ENCODE results near the gene ZNF331. TPM values are rescaled to one million over a fixed set of nuclear protein-coding genes. Genes with fewer than 3 reads are reported as not detected.

ZNF331 gene
- total and polyA plus RNA-seq, 7 donors, result 3.6 to 26.8 (median 16.8) TPM

DNA sequence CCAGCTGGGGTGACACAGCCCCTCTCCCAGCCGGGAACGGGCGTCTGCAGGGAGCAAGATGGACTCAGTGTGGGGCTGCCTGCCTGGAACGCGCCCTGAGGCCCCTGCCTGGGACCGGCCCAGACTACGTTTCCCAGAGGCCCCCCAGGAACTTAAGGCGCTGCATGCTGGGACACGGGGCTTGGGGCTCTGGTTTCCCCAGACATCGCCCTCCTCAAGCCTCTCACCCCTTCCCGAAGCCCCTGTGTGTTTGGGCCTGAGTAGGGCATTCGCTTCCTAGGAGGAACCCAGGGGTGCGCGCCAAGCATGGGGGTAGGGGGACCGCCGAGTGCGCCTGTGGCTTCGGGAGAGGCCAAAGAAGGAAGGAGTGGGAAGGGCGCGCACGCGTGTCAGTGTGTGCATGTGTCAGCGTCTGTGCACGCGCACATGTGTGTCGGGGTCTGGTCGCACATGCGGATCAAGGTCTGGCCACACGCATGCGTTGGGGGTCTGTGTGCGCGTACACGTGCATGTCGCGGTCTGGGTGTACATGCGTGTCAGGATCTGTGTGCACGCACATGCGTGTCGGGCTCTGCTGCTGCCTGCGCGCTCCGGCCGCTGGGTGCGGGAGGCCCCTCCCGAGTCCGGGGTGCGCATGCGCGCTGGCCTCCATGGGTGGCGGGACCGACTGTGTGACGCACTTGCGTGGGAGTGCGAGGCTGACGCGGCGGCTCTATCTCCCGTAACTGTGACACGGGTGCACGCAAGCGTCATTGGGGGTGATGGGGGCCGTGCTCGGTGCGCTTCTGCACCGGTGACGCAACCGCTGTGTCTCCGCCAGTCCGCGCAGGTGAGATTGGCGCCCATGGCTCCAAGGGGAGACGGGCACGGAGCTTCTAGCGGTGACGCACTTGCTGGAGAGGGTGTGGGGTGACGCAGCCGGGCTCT, 16.2 kb downstream of the ZNF331 start:
- Histone ChIP-seq H3K9me3 (no peaks in the 10 kb centered on the region), H3K4me1 (peaks cover 0 to 12% (median 2%) of the 10 kb centered on the region in 4 donors), H3K4me3 (peak overlapping the region; percentile 54 to 67 (median 61)), H3K36me3 (peaks cover 0 to 9% (median 0%) of the 10 kb centered on the region in 4 donors), H3K27ac (peak overlapping the region; percentile 86 to 90 (median 88)), H3K27me3 (no peaks in the 10 kb centered on the region)
- DNase-seq, result peak; percentile 97
- 43 to 58% methylated on average over 77 of the region's 77 CpGs for WGBS, 2 donors
- intact Hi-C loops (cut with DNase I), result no loop called here
- TF ChIP-seq POLR2A (IDR thresholded peaks at IDR 0.05) (peak in 1 of 2 donors; percentile 50), EP300 (IDR thresholded peaks at IDR 0.05) (peak in 3 of 4 donors; percentile 60 to 90 (median 69)), POLR2AphosphoS5 (IDR thresholded peaks at IDR 0.05) (peak; percentile 75 to 89 (median 78)), CTCF (IDR thresholded peaks at IDR 0.05) (no peak)

DNA sequence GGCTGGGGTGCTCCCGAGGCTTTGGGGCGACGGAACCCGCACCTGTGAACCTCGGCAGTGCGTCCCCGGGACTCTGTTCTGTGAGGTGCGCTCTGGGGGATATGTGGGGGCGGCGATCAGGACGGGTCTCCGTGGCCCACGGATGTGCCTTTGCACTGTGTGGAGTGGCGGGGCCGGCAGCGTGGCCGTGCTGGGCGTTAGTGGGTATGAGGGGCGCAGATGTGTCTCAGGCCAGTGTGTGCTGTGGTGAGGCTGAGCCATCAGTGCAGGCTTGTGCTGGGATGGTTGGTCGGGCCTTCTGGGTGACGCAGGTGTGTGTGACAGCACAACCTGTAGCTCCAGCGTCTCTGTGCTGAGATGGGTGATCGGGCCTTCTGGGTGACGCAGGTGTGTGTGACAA, 16.9 kb downstream of the ZNF331 start:
- Histone ChIP-seq H3K36me3 (peaks cover 0 to 16% (median 0%) of the 10 kb centered on the region in 4 donors), H3K9me3 (no peaks in the 10 kb centered on the region), H3K27me3 (no peaks in the 10 kb centered on the region), H3K4me1 (peaks cover 0 to 9% (median 2%) of the 10 kb centered on the region in 4 donors), H3K27ac (peak overlapping the region; percentile 86 to 90 (median 88)), H3K4me3 (peak overlapping the region; percentile 54 to 67 (median 61))
- intact Hi-C loops (cut with DNase I), result no loop called here
- TF ChIP-seq POLR2AphosphoS5 (IDR thresholded peaks at IDR 0.05), result no peak
- no peak for TF ChIP-seq POLR2A (IDR thresholded peaks at IDR 0.05)
- no peak for TF ChIP-seq EP300 (IDR thresholded peaks at IDR 0.05)
- no peak for TF ChIP-seq CTCF (IDR thresholded peaks at IDR 0.05)
- 40 to 52% methylated on average over 24 of the region's 24 CpGs for WGBS, 2 donors
- DNase-seq, result no peak

DNA sequence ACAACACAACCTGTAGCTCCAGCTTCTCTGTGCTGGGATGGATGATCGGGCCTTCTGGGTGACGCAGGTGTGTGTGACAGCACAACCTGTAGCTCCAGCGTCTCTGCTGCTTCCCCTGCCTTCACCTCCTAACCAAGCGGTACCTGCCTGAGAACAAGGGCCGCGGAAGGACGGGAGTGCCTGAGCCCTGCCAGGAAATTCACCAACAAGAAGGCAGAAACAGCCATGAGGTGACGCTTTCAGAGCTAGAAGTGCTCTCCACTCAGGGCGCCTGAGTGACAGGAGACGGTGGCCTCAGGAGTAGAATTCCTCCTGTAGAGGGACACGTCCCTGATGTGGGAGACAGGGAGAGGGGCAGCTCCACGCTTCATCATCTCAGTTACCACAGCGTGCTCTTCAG, 17.4 kb downstream of the ZNF331 start:
- peak overlapping the region in 3 of 4 donors; percentile 60 to 67 (median 62) for H3K4me3 ChIP-seq
- H3K27me3 ChIP-seq, result no peaks in the 10 kb centered on the region

DNA sequence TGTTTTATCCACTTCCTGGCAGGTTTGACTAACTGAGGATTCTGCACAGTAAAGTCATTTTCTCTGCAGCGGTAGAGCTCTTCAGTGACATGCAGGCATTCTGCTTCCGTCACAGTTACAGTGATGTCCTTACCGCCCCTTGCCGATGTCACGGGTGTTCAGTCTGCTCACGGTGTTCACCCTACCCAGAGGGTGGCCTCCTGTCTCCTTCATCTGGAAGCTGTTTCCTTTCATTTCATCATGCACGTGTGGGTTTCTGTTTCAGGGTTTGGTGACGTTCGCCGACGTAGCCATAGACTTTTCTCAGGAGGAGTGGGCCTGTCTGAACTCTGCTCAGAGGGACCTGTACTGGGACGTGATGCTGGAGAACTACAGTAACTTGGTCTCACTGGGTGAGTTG, 33.4 kb downstream of the ZNF331 start:
- Histone ChIP-seq H3K9me3 (peaks cover 0 to 5% (median 1%) of the 10 kb centered on the region in 4 donors), H3K27me3 (no peaks in the 10 kb centered on the region), H3K27ac (no peak overlapping the region), H3K4me3 (no peak overlapping the region), H3K4me1 (no peaks in the 10 kb centered on the region), H3K36me3 (peaks cover 0 to 60% (median 13%) of the 10 kb centered on the region in 4 donors)
- intact Hi-C loops (cut with DNase I), result no loop called here
- DNase-seq, result no peak
- TF ChIP-seq POLR2AphosphoS5 (IDR thresholded peaks at IDR 0.05) (no peak), CTCF (IDR thresholded peaks at IDR 0.05) (no peak), EP300 (IDR thresholded peaks at IDR 0.05) (no peak), POLR2A (IDR thresholded peaks at IDR 0.05) (no peak)
- WGBS, 2 donors, result 95 to 96% methylated on average over 12 of the region's 12 CpGs

More for the DNA sequence above, 17.4 kb downstream of the ZNF331 start:
- H3K9me3 ChIP-seq, result no peaks in the 10 kb centered on the region
- intact Hi-C loops (cut with DNase I), result no loop called here
- 86 to 94% methylated on average over 13 of the region's 13 CpGs for WGBS, 2 donors
- TF ChIP-seq POLR2AphosphoS5 (IDR thresholded peaks at IDR 0.05) (no peak), POLR2A (IDR thresholded peaks at IDR 0.05) (no peak), CTCF (IDR thresholded peaks at IDR 0.05) (no peak), EP300 (IDR thresholded peaks at IDR 0.05) (no peak)
- peak overlapping the region; percentile 86 to 90 (median 88) for H3K27ac ChIP-seq
- DNase-seq, result no peak
- H3K4me1 ChIP-seq, result peaks cover 0 to 9% (median 2%) of the 10 kb centered on the region in 4 donors
- H3K36me3 ChIP-seq, result peaks cover 0 to 18% (median 0%) of the 10 kb centered on the region in 4 donors

Data from sigmoid colon (tissue), 7 donors.